Gastroesophageal sphincter (tissue), 4 donors: ENCODE results near the gene RBP3. TPM values are rescaled to one million over a fixed set of nuclear protein-coding genes. Genes with fewer than 3 reads are reported as not detected.

Experiments
- ATAC-seq: fragments of 150-250 bp; one replicate; pipeline ENCODE4 v1.9.1; 2016; ENCODE audit warnings: mild to moderate bottlenecking, moderate library complexity
- H3K27ac ChIP-seq, 4 donors: fragments of 200-600 bp; sonication (generic) in 3 of 4; 1 replicate in 3 of 4; 2 replicates in 1 of 4; pipeline ENCODE4 v1.5.1; 2016 to 2019
- H3K27me3 ChIP-seq: fragments of 200-600 bp; sonication (generic); one replicate; pipeline ENCODE4 v1.5.1; 2019
- H3K36me3 ChIP-seq, 2 donors: fragments of 200-600 bp; sonication (generic); one replicate each; pipeline ENCODE4 v1.5.1; 2019; ENCODE audit warnings: control low read depth in 1 of 2
- H3K4me1 ChIP-seq, 3 donors: fragments of 200-600 bp; sonication (generic); 1 replicate in 2 of 3; 2 replicates in 1 of 3; pipeline ENCODE4 v1.5.1; 2016 to 2019; ENCODE audit warnings: control low read depth in 2 of 3
- H3K4me3 ChIP-seq, 2 donors: fragments of 200-600 bp; sonication (generic); one replicate each; pipeline ENCODE4 v1.5.1; 2019; ENCODE audit warnings: mild to moderate bottlenecking in 1 of 2, moderate library complexity in 1 of 2
- H3K9me3 ChIP-seq, 3 donors: fragments of 200-600 bp; sonication (generic); one replicate each; pipeline ENCODE4 v1.5.1; 2017 to 2019; ENCODE audit warnings: control low read depth in 2 of 3
- EP300 ChIP-seq: sonication (generic); formaldehyde crosslinking; IDR thresholded peaks from one replicate; pipeline ENCODE4 v1.6.1; 2017; ENCODE audit warnings: antibody characterized with exemption, mild to moderate bottlenecking
- POLR2A ChIP-seq, 2 donors: fragments of 450-650 bp; IDR thresholded peaks; one replicate each; pipeline ENCODE4 v1.6.1; 2017; ENCODE audit warnings: antibody characterized with exemption in 2 of 2, mild to moderate bottlenecking in 2 of 2, moderate library complexity in 1 of 2
- POLR2AphosphoS5 ChIP-seq: sonication (generic); formaldehyde crosslinking; IDR thresholded peaks from one replicate; pipeline ENCODE4 v1.6.1; 2017; ENCODE audit warnings: antibody characterized with exemption
- WGBS, 2 donors: methylation state at CpG; one replicate each; pipeline ENCODE4 v1.1.5; 2018; ENCODE audit warnings: low coverage in 1 of 2; 5-methylcytosine and 5-hydroxymethylcytosine counted together
- total RNA-seq, 4 donors: library from RNA; depleted of rRNA; stranded (reverse); fragments of >200 nt; gene quantifications; one replicate each; pipeline ENCODE4 v1.1.0, GENCODE V29; 2016
- TF ChIP-seq, protein P1 (sequence below), 4 experiments: fragments of 200-600 bp in 2 of 4; fragments of 450-650 bp in 2 of 4; sonication (generic) in 1 of 4; IDR thresholded peaks; one replicate each; pipeline ENCODE4 v1.5.1; 2017 to 2019; ENCODE audit warnings: antibody characterized with exemption in 4 of 4, mild to moderate bottlenecking in 2 of 4, moderate library complexity in 2 of 4

RBP3 gene
- total RNA-seq, 4 donors from 2014 or later, result not detected

DNA sequence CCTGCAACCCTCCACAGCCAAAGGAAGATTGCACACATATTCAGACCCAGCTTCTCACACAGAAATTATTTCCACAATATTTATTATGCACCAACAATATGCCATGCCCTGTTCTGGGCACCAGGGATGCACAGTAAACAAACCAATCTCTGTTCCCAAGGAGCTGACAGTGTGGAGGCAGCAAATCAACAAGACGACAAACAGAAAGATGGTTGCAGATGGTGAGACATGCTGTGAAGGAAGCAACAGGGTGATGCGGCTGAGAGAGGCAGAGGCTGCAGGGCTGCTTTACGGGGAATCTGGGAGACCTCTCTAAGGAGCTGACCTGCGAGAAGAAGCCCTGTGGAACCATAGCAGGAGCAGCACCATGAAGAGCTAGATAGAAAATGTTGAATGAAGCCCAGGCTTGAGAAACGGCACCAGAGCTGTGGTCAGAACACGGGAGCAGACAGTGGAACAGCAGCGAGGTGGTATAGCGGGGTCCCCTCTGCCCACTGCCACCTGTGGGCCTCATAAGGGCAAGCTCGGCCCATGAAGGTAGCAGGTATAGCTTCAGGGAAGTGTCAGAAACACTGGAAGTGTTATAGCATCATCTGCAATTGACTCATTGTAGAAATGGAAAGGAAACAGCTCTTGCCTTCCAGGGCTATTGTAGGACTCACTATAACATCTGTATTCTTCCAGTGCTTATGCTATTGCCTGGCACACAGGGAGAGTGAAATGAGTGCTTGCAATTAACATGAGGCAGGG is 17.4 kb downstream of the RBP3 start:
- no peak overlapping the region for H3K27ac ChIP-seq
- no peaks in the 10 kb centered on the region for H3K36me3 ChIP-seq
- H3K4me1 ChIP-seq, result no peaks in the 10 kb centered on the region
- no peak for ATAC-seq
- H3K9me3 ChIP-seq, result no peaks in the 10 kb centered on the region
- H3K27me3 ChIP-seq, result no peaks in the 10 kb centered on the region
- H3K4me3 ChIP-seq, result no peak overlapping the region
- TF ChIP-seq POLR2A (IDR thresholded peaks at IDR 0.05) (no peak), EP300 (no peak), POLR2AphosphoS5 (no peak)
- TF ChIP-seq, protein P1, sequence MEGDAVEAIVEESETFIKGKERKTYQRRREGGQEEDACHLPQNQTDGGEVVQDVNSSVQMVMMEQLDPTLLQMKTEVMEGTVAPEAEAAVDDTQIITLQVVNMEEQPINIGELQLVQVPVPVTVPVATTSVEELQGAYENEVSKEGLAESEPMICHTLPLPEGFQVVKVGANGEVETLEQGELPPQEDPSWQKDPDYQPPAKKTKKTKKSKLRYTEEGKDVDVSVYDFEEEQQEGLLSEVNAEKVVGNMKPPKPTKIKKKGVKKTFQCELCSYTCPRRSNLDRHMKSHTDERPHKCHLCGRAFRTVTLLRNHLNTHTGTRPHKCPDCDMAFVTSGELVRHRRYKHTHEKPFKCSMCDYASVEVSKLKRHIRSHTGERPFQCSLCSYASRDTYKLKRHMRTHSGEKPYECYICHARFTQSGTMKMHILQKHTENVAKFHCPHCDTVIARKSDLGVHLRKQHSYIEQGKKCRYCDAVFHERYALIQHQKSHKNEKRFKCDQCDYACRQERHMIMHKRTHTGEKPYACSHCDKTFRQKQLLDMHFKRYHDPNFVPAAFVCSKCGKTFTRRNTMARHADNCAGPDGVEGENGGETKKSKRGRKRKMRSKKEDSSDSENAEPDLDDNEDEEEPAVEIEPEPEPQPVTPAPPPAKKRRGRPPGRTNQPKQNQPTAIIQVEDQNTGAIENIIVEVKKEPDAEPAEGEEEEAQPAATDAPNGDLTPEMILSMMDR (IDR thresholded peaks at IDR 0.05), result no peak
- 83 to 93% methylated on average over 3 to 7 of the region's 9 CpGs for WGBS, 2 donors

DNA sequence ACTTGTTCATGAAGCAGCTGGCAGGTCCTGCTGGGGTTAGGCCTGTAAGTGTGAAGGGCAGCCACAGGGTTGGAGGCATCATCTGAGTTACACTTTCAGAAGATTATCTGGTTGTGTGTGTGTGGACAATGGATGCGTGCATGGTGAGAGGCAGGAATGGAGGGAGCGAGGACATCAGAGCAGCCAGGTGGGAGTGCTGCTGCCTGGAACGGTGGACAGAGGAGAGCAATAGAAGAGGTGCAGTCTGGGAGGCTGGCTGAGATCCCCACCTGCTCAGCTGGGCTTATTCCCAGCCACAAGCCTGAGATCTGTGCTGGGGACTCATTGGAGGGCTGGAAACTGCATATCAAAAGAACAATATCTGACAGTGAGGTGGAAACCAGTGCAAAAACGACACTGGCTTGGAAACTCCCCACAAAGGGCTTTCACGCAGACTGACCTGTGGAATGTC is 18.0 kb downstream of the RBP3 start:
- Histone ChIP-seq H3K27me3 (no peaks in the 10 kb centered on the region), H3K9me3 (no peaks in the 10 kb centered on the region), H3K4me1 (no peaks in the 10 kb centered on the region), H3K36me3 (no peaks in the 10 kb centered on the region), H3K27ac (no peak overlapping the region), H3K4me3 (no peak overlapping the region)
- 80 to 94% methylated on average over 3 of the region's 5 CpGs for whole genome bisulfite sequencing, 2 donors
- no peak for ATAC-seq
- TF ChIP-seq POLR2A (IDR thresholded peaks at IDR 0.05) (no peak), POLR2AphosphoS5 (no peak), EP300 (no peak)
- TF ChIP-seq, protein P1 (IDR thresholded peaks at IDR 0.05), result no peak

DNA sequence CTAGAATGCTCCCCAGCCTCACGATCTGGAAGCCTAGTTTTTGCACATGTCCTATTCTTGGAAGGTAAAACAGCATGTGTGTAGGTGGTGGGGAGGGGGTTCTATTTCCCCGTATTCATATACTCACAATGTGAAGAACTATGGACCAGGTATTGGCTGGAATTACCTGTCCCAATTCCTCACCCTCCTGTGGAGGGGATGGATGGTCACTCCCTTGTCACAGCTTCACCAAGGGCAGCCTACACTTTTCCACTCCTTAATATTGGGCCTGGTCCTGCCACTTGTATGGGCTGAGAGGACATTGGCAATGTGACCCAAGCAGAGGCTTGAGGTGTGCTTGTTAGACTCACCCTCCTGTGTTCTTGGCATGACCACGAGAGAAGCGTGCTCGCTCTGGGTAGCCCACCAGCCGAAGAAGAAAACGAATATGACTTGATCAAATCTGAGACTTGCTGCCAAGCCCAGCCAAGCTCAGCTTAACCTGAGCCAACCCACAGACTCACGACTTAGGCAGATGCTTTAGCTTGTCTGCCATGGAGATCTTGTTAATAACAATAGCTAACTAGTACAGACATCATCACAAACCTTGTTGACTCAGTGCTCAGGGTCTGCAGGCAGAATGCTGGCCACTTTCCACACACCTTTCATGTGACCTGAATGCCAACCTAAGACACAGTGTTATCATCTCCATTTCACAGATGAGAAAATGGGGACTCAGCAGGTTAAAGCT is 18.7 kb downstream of the RBP3 start:
- WGBS, 2 donors, result 78 to 83% methylated on average over 2 to 5 of the region's 8 CpGs
- H3K4me1 ChIP-seq, result no peaks in the 10 kb centered on the region
- no peaks in the 10 kb centered on the region for H3K9me3 ChIP-seq
- H3K36me3 ChIP-seq, result no peaks in the 10 kb centered on the region
- H3K27ac ChIP-seq, result no peak overlapping the region
- no peak overlapping the region for H3K4me3 ChIP-seq
- H3K27me3 ChIP-seq, result no peaks in the 10 kb centered on the region
- no peak for ATAC-seq
- TF ChIP-seq POLR2A (IDR thresholded peaks at IDR 0.05) (no peak), EP300 (no peak), POLR2AphosphoS5 (no peak)
- TF ChIP-seq, protein P1 (IDR thresholded peaks at IDR 0.05), result no peak

DNA sequence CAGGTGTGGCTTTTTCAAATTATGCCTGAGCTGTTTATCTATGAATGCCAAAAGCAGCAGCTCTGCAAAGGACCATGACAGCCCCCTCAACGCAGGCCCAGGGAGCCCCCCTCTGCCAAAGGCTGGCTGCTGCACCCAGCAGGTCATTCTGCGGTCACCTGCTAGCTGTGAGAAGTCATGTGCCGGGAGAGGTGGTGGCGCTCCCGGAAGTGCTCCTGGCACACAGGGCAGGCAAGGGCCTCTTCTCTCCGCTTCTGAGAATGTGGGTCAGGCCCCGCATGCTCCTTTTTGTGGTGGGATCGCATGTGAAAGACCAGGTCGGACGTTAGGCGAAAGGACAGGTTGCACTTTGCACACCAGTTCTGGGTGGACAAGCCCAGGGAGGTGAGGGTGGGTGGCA is 19.5 kb downstream of the RBP3 start:
- H3K36me3 ChIP-seq, result no peaks in the 10 kb centered on the region
- H3K4me3 ChIP-seq, result no peak overlapping the region
- H3K27ac ChIP-seq, result no peak overlapping the region
- no peak for TF ChIP-seq POLR2A (IDR thresholded peaks at IDR 0.05)
- TF ChIP-seq, protein P1 (IDR thresholded peaks at IDR 0.05), result no peak
- no peak for TF ChIP-seq POLR2AphosphoS5
- no peak for TF ChIP-seq EP300
- no peaks in the 10 kb centered on the region for H3K4me1 ChIP-seq
- no peaks in the 10 kb centered on the region for H3K9me3 ChIP-seq
- H3K27me3 ChIP-seq, result no peaks in the 10 kb centered on the region
- ATAC-seq, result no peak
- WGBS, 2 donors, result no CpG with 5 or more reads among the region's 11 CpGs
